Thyroid gland (tissue), 4 donors: ENCODE results near the gene ATP5ME. TPM values are rescaled to one million over a fixed set of nuclear protein-coding genes. Genes with fewer than 3 reads are reported as not detected.
A peak's percentile ranks its signal among the peaks of the same experiment; 100 is the strongest.

Experiments
- DNase-seq, 2 donors: peaks; one replicate each; pipeline ENCODE4 v3.0.0-alpha.2; 2019
- H3K27ac ChIP-seq, 3 donors: fragments of 200-600 bp; sonication (generic); 1 replicate in 2 of 3; 2 replicates in 1 of 3; pipeline ENCODE4 v1.5.1; 2016 to 2019; ENCODE audit warnings: mild to moderate bottlenecking in 1 of 3, moderate library complexity in 1 of 3
- H3K27me3 ChIP-seq: fragments of 200-600 bp; sonication (generic); one replicate; pipeline ENCODE4 v1.5.1; 2019
- H3K36me3 ChIP-seq, 2 donors: fragments of 200-600 bp; sonication (generic); one replicate each; pipeline ENCODE4 v1.5.1; 2016 to 2019
- H3K4me1 ChIP-seq, 2 donors: fragments of 200-600 bp; sonication (generic); one replicate each; pipeline ENCODE4 v1.5.1; 2017 to 2019
- H3K4me3 ChIP-seq, 3 donors: fragments of 200-600 bp; sonication (generic); replicated peaks in 1 of 3; 1 replicate in 2 of 3; 2 replicates in 1 of 3; pipeline ENCODE4 v1.5.1; 2016; ENCODE audit warnings: mild to moderate bottlenecking in 1 of 3
- H3K9me3 ChIP-seq: fragments of 200-600 bp; sonication (generic); one replicate; pipeline ENCODE4 v1.5.1; 2017
- POLR2A ChIP-seq, 2 donors: fragments of 450-650 bp; IDR thresholded peaks; one replicate each; pipeline ENCODE4 v1.6.1; 2017; ENCODE audit warnings: antibody characterized with exemption in 2 of 2, mild to moderate bottlenecking in 2 of 2, moderate library complexity in 1 of 2
- WGBS, 2 donors: methylation state at CpG; one replicate each; pipeline ENCODE4 v1.1.5; 2017; 5-methylcytosine and 5-hydroxymethylcytosine counted together
- intact Hi-C: fragments of 100-400 bp; cut with DNase I; formaldehyde crosslinking; loops from one replicate; pipeline ENCODE4 v1.15.1; 2023
- total RNA-seq, 4 donors: library from RNA; depleted of rRNA; stranded (reverse); fragments of >200 nt; gene quantifications; one replicate each; pipeline ENCODE4 v1.2.3, GENCODE V29; 2016
- TF ChIP-seq, protein P1 (sequence below), 6 experiments: fragments of 200-600 bp in 3 of 6; fragments of 450-650 bp in 3 of 6; sonication (generic) in 3 of 6; IDR thresholded peaks; one replicate each; pipeline ENCODE4 v1.5.1; 2016 to 2019; ENCODE audit warnings: antibody characterized with exemption in 6 of 6, mild to moderate bottlenecking in 2 of 6, inconsistent platforms in 1 of 6, moderate library complexity in 1 of 6

Gene ATP5ME
- total RNA-seq, 4 donors from 2014 or later, result 82.2 to 144 (median 106) TPM

DNA sequence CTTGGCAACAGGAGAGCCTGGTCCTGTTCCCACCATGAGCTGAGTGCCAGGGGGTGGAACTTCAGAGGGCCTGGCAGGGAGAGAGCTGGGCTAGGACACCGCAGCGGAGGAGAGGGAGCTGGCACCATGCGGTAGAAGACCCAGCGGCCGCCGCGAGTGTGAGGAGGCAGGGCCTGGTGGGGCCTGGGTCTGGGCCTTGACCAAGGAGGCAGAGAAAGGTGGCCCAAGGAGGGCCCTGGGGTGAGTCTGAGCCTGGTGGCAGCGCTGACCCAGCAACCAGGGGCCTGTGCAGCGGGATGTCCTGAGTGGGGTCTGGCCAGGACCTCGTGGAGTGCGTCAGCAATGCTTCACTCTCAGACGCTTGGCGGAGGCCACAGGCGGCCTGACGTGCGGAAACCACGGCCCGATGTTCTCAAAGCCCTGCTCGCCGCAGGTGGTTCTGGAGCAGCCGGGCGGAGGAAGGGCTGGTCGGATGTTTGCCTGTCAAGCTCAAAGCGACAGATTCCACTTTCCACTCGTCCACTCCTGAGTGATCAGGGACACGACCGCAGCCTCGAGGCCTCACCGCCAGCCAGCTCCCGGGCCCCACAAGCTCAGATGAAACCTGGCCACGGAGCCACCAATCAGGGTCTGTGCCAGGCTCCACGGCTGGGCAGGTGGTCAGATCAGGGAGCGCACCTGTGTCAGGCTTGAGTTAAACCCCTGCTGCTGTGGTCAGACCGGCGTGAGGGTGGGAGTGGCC lies 20.8 kb downstream of the ATP5ME start:
- Histone ChIP-seq H3K9me3 (no peaks in the 10 kb centered on the region), H3K27ac (no peak overlapping the region), H3K36me3 (no peaks in the 10 kb centered on the region), H3K4me1 (peaks cover 8% of the 10 kb centered on the region in 2 donors), H3K4me3 (no peak overlapping the region), H3K27me3 (no peaks in the 10 kb centered on the region)
- intact Hi-C loops, result no loop called here
- 81 to 88% methylated on average over 16 to 31 of the region's 35 CpGs for WGBS, 2 donors
- DNase-seq, result no peak
- no peak for TF ChIP-seq POLR2A (IDR thresholded peaks at IDR 0.05)
- TF ChIP-seq, protein P1, sequence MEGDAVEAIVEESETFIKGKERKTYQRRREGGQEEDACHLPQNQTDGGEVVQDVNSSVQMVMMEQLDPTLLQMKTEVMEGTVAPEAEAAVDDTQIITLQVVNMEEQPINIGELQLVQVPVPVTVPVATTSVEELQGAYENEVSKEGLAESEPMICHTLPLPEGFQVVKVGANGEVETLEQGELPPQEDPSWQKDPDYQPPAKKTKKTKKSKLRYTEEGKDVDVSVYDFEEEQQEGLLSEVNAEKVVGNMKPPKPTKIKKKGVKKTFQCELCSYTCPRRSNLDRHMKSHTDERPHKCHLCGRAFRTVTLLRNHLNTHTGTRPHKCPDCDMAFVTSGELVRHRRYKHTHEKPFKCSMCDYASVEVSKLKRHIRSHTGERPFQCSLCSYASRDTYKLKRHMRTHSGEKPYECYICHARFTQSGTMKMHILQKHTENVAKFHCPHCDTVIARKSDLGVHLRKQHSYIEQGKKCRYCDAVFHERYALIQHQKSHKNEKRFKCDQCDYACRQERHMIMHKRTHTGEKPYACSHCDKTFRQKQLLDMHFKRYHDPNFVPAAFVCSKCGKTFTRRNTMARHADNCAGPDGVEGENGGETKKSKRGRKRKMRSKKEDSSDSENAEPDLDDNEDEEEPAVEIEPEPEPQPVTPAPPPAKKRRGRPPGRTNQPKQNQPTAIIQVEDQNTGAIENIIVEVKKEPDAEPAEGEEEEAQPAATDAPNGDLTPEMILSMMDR (IDR thresholded peaks at IDR 0.05), result no peak

GRCh38 chr4:651884-652642 lies 22.0 kb downstream of the ATP5ME start:
- no peak for DNase-seq
- WGBS, 2 donors, result 65 to 68% methylated on average over 23 to 24 of the region's 24 CpGs
- intact Hi-C loops, result no loop called here
- Histone ChIP-seq H3K27ac (no peak overlapping the region), H3K27me3 (no peaks in the 10 kb centered on the region), H3K9me3 (no peaks in the 10 kb centered on the region), H3K4me1 (peaks cover 8% of the 10 kb centered on the region in 2 donors), H3K4me3 (no peak overlapping the region), H3K36me3 (no peaks in the 10 kb centered on the region)
- no peak for TF ChIP-seq POLR2A (IDR thresholded peaks at IDR 0.05)
- TF ChIP-seq, protein P1 (IDR thresholded peaks at IDR 0.05), result no peak

DNA sequence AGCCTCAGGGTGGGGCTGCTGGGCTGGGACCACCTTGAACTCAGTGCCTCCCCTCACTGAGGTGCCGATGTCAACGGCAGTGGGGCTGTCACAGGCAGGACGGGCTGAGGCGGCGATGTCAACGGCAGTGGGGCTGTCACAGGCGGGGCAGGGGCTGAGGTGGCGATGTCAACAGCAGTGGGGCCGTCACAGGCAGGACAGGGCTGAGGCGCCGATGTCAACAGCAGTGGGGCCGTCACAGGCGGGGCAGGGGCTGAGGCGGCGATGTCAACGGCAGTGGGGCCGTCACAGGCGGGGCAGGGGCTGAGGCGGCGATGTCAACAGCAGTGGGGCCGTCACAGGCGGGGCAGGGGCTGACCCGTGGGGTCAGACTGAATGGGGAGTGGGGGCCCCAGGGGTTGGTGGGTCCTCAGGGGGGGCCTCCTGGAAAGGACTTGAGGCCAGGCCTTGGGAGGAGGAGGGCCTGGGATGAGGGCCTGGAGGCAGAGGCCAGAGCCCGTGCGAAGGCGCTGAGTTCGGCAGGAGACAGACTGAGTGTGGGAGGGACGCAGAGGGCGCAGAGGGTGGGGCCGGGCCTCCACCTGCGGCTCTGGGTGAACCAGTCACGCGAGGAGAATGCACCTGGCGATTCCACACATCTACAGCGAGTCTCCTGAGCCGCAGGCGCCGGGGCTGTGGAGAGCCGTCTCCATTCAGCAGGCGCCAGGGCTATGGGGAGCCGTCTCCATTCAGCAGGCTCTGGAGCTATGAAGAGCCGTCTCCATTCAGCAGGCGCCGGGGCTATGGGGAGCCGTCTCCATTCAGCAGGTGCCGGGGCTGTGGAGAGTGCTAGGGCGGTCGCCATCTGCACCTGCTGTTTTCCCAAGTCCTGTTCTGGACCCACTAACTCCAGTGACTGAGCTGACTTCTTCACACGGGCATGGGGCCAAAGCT lies 22.9 kb downstream of the ATP5ME start:
- WGBS, 2 donors, result 26 to 27% methylated on average over 38 to 41 of the region's 49 CpGs
- H3K4me1 ChIP-seq, result peaks cover 8% of the 10 kb centered on the region in 2 donors
- H3K9me3 ChIP-seq, result no peaks in the 10 kb centered on the region
- DNase-seq, result peak; percentile 69 to 76
- TF ChIP-seq, protein P1 (IDR thresholded peaks at IDR 0.05), result no peak
- TF ChIP-seq POLR2A (IDR thresholded peaks at IDR 0.05), result no peak
- intact Hi-C loops, result no loop called here
- H3K27me3 ChIP-seq, result no peaks in the 10 kb centered on the region
- no peak overlapping the region for H3K27ac ChIP-seq
- H3K4me3 ChIP-seq, result no peak overlapping the region
- H3K36me3 ChIP-seq, result no peaks in the 10 kb centered on the region

GRCh38 chr4:650461-650860 lies 23.6 kb downstream of the ATP5ME start:
- H3K27ac ChIP-seq, result no peak overlapping the region
- no peak for DNase-seq
- no peaks in the 10 kb centered on the region for H3K36me3 ChIP-seq
- no peak overlapping the region for H3K4me3 ChIP-seq
- 75 to 77% methylated on average over 14 of the region's 18 CpGs for WGBS, 2 donors
- TF ChIP-seq, protein P1 (IDR thresholded peaks at IDR 0.05), result no peak
- TF ChIP-seq POLR2A (IDR thresholded peaks at IDR 0.05), result no peak
- intact Hi-C loops, result no loop called here
- H3K4me1 ChIP-seq, result peaks cover 8% of the 10 kb centered on the region in 2 donors
- no peaks in the 10 kb centered on the region for H3K27me3 ChIP-seq
- H3K9me3 ChIP-seq, result no peaks in the 10 kb centered on the region
